ENCODE data around the gene CTNNBL1. TPM values are rescaled to one million over a fixed set of nuclear protein-coding genes. Genes with fewer than 3 reads are reported as not detected.

Gene CTNNBL1
- total RNA-seq, 2 experiments from 2014 or later: 31.1 to 33.4 TPM

GRCh38 chr20:37741570-37741969 is 47.7 kb downstream of the CTNNBL1 start:
- ChIA-PET CTCF (no interaction called here), POLR2A (no interaction called here)
- DNase-seq: no peak
- H3K4me1 ChIP-seq (ENCODE audit: insufficient read depth, low read length): no peaks in the 10 kb centered on the region
- H3K9me3 ChIP-seq (ENCODE audit: control insufficient read depth in 1 of 2, insufficient read depth in 1 of 2, low read length in 2 of 2): no peaks in the 10 kb centered on the region
- TF ChIP-seq CTCF (IDR thresholded peaks at IDR 0.05): no peak
- Mint-ChIP-seq H3K27me3 (no peaks in the 10 kb centered on the region), H3K36me3 (ENCODE audit: low read depth) (peaks cover 64% of the 10 kb centered on the region), H3K27ac (peak overlapping the region; percentile 11), H3K4me1 (ENCODE audit: low read depth) (peaks cover 27% of the 10 kb centered on the region), H3K9me3 (no peaks in the 10 kb centered on the region), H3K4me3 (no peak overlapping the region)
- intact Hi-C loops (cut with DNase I, micrococcal nuclease): no loop called here
- peaks cover 47% of the 10 kb centered on the region for H3K36me3 ChIP-seq (ENCODE audit: insufficient read depth, low read length)
- H3K4me3 ChIP-seq (ENCODE audit: low read length): no peak overlapping the region
- no peak overlapping the region for H3K27ac ChIP-seq (ENCODE audit: low read depth in 1 of 2, low read length in 2 of 2)
- no peak for ATAC-seq (ENCODE audit: poor library complexity)
- no peaks in the 10 kb centered on the region for H3K27me3 ChIP-seq (ENCODE audit: control insufficient read depth in 1 of 2, insufficient read depth in 2 of 2, low read length in 2 of 2)

- Histone ChIP-seq H3K4me3 (ENCODE audit: low read length) (no peak overlapping the region), H3K4me1 (ENCODE audit: insufficient read depth, low read length) (no peaks in the 10 kb centered on the region), H3K27me3 (ENCODE audit: control insufficient read depth in 1 of 2, insufficient read depth in 2 of 2, low read length in 2 of 2) (no peaks in the 10 kb centered on the region), H3K27ac (ENCODE audit: low read depth in 1 of 2, low read length in 2 of 2) (no peak overlapping the region), H3K36me3 (ENCODE audit: insufficient read depth, low read length) (peaks cover 45% of the 10 kb centered on the region), H3K9me3 (ENCODE audit: control insufficient read depth in 1 of 2, insufficient read depth in 1 of 2, low read length in 2 of 2) (no peaks in the 10 kb centered on the region)
- peak overlapping the region; percentile 11 for H3K27ac Mint-ChIP-seq
- H3K4me1 Mint-ChIP-seq (ENCODE audit: low read depth): peaks cover 27% of the 10 kb centered on the region
- ATAC-seq (ENCODE audit: poor library complexity): no peak
- intact Hi-C loops (cut with DNase I, micrococcal nuclease): no loop called here
- ChIA-PET CTCF (no interaction called here), POLR2A (no interaction called here)
- H3K4me3 Mint-ChIP-seq: no peak overlapping the region
- H3K9me3 Mint-ChIP-seq: no peaks in the 10 kb centered on the region
- DNase-seq: no peak
- H3K36me3 Mint-ChIP-seq (ENCODE audit: low read depth): peaks cover 61% of the 10 kb centered on the region
- H3K27me3 Mint-ChIP-seq: no peaks in the 10 kb centered on the region
- no peak for TF ChIP-seq CTCF (IDR thresholded peaks at IDR 0.05)
Observed at GRCh38 chr20:37742131-37742530, 48.3 kb downstream of the CTNNBL1 start.

GRCh38 chr20:37744347-37744746 is 50.5 kb downstream of the CTNNBL1 start:
- H3K9me3 Mint-ChIP-seq: no peaks in the 10 kb centered on the region
- peak overlapping the region; percentile 73 for H3K27ac Mint-ChIP-seq
- Histone ChIP-seq H3K9me3 (ENCODE audit: control insufficient read depth in 1 of 2, insufficient read depth in 1 of 2, low read length in 2 of 2) (no peaks in the 10 kb centered on the region), H3K27me3 (ENCODE audit: control insufficient read depth in 1 of 2, insufficient read depth in 2 of 2, low read length in 2 of 2) (no peaks in the 10 kb centered on the region), H3K4me3 (ENCODE audit: low read length) (no peak overlapping the region), H3K4me1 (ENCODE audit: insufficient read depth, low read length) (no peaks in the 10 kb centered on the region), H3K36me3 (ENCODE audit: insufficient read depth, low read length) (peaks cover 39% of the 10 kb centered on the region), H3K27ac (ENCODE audit: low read depth in 1 of 2, low read length in 2 of 2) (no peak overlapping the region)
- ChIA-PET POLR2A (no interaction called here), CTCF (no interaction called here)
- no peak for DNase-seq
- intact Hi-C loops (cut with DNase I, micrococcal nuclease): no loop called here
- no peaks in the 10 kb centered on the region for H3K27me3 Mint-ChIP-seq
- H3K4me3 Mint-ChIP-seq: no peak overlapping the region
- peaks cover 57% of the 10 kb centered on the region for H3K36me3 Mint-ChIP-seq (ENCODE audit: low read depth)
- no peak for ATAC-seq (ENCODE audit: poor library complexity)
- TF ChIP-seq CTCF (IDR thresholded peaks at IDR 0.05): no peak
- peaks cover 27% of the 10 kb centered on the region for H3K4me1 Mint-ChIP-seq (ENCODE audit: low read depth)

Data from CD4-positive, alpha-beta T cell (primary cell).